ENCODE results near the gene SNTG2.
"Not testable (repeated sequence)": the region's sequence is repeated elsewhere in the genome, so short reads cannot be mapped to it uniquely, and the experiment has no call there.

Gene SNTG2

DNA sequence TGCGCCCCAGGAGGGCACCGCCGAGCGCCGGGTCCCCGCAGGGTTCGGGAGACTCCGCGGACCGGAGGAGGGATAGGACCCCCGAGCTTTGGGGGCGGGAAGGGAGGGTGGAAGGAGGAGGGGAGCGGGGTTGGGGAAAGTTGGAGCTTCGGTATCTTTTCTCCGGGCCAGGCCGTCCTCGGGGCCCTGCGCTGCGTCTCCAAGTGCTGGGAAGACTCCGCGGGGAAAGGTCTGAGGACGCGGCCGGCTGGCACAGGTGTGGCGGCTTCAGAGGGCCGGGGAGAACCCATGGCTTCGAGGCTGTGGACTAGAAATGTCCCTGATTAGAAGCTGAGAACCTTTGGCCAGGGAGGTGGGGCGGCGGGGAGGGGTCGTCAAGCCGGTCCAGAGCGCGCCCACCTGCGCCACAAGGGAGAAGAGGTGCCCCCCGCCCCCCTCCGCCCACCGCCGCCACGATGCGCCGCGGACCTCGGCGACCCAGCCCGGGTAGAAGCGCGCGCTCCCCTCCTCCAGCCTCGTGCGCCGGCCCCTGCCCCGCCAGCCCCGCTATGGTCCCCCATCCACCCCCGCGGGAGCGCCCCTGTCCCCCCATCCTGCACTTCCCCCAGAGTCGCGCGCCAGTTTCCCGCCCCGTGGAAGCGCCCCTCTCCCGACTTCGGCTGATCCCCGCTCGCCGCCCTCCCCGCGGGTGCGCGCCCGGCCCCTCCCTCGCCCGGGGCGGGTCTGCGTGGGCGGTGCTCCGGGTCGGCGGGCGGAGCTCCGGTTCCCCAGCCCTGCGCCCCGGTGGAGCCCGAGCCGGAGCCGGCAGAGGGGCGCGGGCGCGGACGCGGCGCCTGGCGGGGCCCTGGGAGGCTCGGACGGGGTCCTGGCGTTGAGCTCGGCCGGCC lies at the start of gene SNTG2:
SNTG2 (plus strand) TSS at position 770 of the 887 bp plus-strand sequence. CDS start 148 bp downstream, outside the sequence.
- peak; percentile 29 to 67 for DNase-seq

DNA sequence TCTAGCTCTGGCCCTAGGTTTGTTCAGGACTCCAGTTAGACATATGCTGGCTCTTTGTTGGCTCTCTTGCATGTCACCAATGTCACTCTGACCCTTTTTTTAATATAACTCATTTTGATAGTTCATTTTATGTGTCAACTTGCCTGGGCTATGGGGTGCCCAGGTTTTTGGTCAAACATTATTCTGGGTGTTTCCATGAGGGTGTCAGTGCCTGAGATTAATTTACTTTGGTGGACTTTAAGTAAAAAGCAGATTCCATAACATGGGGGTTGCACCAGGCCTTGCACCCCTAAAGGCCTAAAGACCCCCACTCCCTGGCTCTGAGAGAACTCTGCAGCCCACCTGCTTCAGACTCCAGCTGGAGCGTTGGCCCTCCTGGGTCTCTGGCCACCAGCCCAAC lies 48.1 kb upstream of the SNTG2 start:
- no peak for DNase-seq

DNA sequence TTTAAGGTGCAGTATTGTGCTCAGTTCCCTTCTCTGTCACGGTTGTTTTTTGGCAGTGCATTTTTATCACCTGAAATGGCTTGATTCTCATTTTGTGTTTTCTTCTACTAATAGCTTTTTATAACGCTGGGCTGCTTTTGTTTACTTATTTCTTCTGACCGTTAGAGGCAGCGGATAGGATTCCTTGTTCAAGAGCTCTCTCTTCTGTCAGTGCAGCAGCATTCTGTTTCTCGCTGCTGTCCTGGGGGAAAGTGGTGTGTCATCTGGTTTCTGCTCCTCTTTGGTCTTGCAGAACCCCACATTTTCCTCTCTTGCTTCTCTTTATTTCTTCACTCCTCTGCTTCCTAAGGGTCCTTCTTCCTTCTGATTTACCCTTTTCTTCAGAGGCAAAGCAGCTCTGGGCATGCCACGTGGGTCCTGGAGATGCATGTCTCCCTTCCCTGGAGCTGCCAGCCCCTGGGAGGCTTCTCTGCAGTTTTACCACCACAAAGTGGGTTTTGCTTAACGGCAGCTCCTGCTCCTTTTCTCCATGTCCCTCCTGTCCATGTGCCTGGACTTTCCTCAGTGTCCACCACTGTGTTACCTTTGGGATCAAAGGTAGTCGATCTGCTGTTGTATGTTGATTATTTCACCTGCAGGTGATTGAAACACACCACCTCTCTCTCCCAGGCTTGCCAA lies 47.3 kb upstream of the SNTG2 start:
- DNase-seq: no peak

DNA sequence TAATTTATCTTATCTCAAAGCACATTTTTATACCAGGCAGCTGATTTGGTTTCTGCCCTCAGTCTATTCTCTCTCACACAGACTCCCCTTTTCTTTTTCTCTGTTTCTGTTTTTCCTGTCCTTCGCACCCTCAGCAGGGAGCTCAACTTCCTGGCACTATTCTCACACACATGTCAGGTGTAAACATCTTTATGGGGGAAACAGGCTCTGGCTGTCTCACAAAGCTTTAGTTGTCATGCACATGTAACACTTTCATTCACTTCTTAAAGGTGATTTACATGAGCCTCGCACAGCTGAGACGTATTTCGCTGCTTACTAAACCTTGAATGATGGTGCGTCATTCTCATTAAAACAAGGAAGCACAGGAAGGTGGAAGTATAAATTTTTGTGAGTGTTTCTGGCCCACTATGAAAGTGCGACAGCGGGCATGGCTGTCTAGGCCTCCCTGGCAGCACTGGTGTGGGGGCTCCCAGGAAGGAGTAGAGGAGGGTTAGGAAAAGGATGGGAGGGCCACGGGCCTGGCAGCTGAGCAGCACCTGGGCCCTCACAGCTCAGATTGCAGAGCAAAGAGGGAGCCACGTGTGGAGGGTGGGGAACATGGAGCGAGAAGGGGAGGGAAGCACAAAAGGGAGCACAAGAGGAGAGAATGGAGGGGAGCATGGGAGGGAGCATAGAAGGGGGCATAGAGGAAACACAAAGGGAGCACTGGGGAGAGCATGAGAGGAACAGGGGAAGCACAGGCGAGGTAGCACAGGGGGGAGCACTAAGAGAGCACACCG lies 46.2 kb upstream of the SNTG2 start:
- DNase-seq: no peak

DNA sequence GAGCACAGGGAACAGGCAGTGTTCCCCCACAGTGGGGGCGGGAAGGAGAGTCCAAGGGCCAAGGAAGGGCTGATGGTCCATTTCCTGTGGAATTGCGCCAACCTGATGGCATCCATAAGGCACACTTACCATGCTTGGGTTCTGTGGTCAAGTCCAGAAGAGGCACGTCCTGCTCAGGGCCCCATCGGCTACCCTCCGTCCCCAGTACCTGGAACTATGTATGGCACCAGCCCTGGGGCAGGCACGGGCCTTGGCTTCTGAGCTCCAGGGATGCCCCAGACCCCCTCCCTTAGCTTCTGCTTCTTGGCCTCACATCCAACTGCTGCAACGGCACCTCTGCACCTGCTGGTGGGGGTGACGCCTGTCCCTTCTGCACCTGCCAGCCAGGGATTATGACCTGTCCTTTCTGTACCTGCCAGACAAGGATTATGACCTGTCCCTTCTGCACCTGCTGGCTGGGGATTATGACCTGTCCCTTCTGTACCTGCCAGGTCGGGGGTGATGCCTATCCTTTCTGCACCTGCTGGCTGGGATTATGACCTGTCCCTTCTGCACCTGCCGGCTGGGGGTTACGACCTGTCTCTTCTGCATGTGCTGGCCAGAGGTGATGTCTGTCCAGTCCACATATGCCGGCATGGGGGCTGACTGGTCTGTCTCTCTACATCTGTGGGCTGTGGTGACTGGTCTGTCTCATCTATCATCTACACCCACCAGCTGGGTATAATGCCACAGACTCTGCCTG lies 45.4 kb upstream of the SNTG2 start:
- DNase-seq: no peak

DNA sequence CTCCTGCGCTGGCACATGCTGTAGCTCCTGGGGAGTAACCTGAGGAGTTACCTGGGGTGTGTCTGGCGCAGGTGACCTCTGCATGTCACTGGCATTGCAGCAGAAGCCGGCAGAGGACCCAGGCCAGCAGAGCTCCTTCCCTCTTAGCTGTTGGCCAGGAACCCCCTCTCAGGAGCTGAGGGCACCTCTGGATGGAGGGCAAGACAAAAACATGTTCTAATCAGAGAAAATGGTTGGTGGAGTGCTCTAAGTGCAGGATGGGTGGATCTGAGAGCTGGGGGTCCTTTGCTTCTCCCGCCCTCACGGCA lies 44.9 kb upstream of the SNTG2 start:
- DNase-seq: no peak

DNA sequence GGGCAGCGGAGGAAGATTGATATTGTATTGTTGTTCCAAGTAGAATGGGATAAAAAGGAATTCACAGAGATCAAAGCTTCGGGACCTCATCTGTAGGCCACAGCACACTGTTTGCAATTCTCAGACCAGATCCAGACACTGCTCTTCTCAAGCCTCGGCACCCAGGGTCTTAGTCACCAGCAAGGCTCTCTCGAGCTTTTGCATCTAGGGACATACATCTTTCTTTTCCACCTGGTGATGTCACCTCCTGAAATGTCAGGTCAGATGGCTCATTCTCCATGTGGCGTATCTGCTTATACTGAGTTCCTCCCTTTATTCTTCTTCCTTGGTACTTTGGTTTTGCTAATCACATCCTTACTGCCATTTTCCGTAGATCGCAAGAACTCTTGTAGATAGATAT lies 42.9 kb upstream of the SNTG2 start:
- DNase-seq: no peak

DNA sequence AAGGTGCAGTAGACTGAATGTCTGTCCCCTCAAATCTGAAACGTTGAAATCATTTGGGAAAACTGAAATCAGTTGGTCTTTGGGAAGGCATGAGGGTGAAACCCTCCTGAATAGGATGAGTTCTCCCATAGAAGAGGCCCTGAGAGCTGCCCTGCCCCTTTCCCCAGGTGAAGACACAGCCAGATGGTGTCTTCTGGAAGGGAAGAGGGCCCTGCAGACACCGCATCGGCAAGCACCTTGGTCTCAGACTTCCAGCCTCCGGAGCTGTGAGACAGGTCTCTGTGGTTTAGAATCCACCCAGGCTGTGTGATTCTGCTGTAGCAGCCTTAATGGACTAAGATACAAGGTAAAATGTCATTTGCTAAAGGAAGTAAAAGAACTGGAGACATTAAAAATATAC lies 42.1 kb upstream of the SNTG2 start:
- no peak for DNase-seq

DNA sequence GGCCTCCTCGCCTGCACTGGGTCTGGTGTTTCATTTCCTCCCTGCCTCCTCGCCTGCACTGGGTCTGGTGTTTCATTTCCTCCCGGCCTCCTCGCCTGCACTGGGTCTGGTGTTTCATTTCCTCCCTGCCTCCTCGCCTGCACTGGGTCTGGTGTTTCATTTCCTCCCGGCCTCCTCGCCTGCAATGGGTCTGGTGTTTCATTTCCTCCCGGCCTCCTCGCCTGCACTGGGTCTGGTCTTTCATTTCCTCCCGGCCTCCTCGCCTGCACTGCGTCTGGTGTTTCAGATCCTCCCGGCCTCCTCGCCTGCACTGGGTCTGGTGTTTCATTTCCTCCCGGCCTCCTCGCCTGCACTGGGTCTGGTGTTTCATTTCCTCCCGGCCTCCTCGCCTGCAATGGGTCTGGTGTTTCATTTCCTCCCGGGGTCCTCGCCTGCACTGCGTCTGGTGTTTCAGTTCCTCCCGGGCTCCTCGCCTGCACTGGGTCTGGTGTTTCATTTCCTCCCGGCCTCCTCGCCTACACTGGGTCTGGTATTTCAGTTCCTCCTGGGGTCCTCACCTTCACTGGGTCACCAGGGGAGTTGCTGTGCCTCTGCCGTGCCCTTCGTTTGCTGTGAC lies 40.8 kb upstream of the SNTG2 start:
- DNase-seq: not testable (repeated sequence)

DNA sequence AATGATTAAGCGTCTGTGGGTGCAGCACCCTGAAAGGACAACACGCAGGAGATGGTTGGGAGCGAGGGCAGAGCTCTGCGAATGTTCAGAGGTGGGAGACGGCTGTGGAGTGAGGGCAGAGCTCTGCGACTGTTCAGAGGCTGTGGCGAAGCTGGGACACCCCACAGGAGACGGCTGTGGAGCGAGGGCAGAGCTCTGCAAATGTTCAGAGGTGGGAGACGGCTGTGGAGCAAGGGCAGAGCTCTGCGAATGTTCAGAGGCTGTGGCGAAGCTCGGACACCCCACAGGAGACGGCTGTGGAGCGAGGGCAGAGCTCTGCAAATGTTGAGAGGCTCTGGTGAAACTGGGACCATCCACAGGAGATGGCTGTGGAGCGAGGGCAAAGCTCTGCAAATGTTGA lies 40.0 kb upstream of the SNTG2 start:
- DNase-seq: no peak

DNA sequence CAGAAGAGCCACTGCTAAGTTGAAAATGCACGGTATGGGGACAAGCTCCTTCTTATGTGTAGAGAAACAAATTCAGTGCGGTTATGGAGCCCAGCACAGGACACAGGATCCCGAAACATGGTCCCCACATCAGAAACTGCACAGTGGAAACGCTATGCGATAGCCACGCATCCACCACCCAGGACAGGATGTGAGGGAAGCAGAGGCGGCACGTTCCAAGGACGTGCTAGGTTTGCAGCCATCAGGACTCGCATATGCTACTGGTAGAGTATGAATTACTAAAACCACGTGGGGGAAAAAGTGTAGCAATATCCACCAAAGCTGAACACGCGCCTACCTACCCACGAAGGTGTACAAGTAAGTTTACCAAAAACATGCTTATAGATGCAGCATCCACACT lies 34.7 kb upstream of the SNTG2 start:
- no peak for DNase-seq

DNA sequence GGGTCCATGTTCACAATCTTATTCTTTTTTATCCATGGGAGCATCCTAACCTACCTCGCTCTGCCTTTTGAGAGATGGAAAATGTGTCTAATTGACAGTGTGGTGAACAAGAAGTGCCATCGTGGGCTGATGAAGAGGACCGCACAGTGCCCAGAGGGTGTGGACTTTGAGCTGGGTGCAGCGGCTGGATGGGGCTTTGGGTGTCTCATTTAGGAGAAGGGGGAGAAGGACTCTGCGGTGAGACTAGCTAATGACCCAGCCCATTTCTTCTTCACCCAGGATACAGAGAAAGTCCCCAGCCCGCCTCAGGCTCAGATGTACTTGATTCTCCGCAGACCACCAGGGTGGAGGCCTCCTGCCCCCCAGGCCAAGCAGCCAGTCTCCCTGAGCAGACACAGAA lies 33.7 kb upstream of the SNTG2 start:
- no peak for DNase-seq

DNA sequence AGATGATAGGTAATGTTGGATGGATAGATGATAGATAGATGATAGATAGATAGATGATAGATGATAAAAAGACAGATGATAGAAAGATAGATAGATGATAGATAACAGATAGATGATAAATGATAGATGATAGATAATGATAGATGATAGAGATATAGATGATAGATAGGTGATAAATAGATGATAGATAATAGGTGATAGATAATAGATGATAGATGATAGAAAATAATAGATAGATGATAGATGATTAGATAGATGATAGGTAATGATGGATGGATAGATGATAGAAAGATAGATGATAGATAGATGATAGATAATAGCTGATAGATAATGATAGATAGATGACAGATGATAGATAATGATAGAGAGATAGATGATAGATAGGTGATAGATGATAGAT lies 31.0 kb upstream of the SNTG2 start:
- no peak for DNase-seq

DNA sequence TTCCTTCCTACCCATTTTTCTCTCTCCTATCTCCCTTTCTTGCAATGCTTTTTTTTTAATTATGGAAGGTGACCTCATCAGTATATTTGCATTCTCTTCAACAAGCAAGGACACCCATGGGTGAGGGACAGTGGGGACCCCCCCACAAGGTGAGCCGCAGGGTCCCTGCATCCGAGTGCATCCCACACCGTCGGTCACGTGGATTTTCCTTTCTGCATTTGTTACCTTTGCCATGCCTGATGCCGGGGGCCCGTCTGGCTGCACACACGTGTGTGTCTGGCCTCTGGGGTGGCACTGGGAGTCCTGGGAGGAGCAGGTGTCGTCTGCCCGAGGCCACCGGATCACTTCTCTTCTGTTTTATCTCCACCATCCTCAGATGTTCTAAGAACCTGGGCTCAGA lies 30.1 kb upstream of the SNTG2 start:
- no peak for DNase-seq

DNA sequence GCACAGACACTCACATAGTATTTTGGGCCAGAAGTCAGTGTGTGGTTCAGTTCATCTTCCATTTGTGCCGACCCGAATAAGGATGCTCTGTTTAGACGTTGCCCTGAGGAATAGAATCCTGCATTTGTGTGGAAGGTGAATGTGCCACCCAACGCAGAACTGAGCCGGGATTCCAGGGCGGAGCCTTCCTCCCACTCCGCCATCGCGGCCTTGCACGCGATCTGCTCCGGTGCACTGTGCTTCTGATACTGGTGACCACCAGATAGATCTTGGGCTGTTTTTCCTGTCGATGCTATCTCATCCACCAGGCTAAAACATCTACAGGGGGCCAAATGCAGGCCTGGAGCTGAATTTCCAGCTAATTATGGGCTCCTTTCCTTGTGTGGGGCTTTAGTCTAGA lies 29.6 kb upstream of the SNTG2 start:
- no peak for DNase-seq

DNA sequence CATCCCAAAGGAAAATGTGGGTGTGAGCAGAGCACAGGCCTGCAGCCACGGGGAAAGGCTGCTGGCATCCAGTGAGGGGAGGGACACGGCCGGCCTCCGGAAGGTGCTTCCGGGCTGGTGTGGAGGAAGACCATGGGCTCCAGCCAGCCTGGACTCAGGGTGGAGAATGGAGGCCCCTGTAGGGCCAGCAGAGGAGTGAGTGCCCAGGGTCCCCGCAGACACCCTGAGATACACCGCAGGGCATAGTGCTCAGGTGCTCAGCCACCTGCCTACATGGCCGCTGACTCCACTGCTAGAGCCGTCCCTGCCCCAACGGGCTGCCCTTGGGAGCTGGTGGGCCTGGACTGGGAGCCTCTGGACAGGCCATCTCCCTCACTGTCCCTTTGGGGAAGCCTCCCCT lies 28.5 kb upstream of the SNTG2 start:
- DNase-seq: no peak

DNA sequence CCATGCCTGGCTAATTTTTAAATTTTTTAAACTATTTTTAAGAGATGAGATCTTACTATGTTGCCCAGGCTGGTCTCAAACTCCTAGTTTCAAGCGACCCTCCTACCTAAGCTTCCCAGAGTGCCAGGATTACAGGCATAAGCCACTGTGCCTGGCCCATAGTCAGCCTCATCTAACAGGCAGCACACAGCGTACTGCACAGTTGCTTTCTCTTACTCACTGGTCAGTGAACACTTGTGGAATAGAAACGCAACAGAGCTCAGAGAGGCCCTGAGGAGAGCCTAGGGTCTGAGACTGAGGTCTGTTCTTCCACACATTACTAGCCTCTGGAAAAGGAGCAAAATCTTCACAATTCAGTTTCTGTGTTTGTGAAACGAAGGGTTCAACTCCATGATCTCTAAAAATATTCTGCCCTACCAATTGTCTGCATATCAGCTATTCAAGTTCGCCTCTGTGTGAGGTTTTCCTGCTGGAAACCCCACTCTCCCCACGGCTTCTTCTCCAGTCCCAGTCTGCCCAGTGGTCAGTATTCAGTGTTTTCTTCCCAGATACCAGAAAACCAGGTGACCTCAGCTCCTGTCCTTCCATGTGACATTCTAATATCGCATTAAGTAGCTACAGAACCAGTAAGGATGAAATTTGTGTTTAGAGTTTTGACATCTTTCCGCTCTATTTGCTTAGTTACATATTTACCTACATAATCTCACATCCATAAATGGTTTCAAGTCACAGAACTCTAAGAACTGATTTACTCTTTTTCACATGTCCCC lies 26.6 kb upstream of the SNTG2 start:
- no peak for DNase-seq

DNA sequence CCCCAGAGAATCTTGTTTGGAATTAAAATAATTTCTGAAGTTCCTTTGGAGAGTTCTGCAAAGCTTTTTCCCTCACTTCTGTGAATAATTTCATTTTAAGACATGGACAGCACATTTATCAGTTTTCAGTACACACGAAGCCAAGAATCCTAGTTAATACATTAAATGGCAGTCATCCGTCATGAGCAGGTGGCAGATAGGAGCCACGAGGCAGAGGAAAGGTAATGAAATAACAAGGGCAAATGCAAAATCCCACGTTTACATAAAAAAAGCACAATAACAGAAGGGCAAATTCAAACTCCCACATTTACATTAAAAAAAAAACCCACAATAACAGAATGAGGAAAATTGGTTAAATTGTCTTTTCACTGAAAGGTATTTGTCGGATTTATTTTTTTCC lies 25.9 kb upstream of the SNTG2 start:
- no peak for DNase-seq

DNA sequence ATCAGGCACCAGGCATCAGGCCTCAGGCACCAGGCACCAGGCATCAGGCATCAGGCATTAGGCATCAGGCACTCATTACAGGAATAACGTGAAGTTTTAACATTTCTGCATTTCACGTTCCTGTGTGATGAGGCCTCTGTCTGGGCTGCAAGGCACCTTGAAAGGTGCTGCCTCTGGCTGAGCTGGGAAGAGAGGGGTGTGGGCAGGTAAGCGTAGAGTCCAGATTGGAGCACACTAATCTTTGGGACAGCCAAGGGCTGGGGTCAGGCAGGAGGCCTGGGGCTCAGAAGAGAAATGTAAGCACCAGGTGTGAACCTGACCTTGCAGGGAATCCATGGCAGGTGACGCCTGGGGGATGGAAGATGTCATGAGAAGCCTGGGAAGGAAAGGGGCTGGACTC lies 25.3 kb upstream of the SNTG2 start:
- DNase-seq: no peak

DNA sequence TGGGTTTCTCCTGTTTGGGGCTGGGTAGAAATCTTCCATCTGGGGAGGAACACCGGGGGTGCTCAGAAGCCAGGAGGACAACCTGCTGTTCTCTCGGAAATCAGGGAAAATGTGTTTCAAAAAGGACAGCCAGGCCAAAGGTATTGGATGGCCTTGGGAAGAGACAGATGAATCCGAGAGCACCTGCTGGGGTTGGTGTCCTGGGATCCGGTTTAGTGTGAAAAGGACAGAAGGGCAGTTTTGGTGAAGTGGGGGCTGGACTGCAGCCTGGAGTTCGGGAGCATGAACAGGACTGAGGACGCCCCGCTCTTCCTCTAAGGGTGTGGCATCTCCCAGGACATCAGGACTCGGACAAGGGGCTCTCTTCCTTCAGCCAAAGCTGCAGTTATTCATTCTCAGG lies 24.9 kb upstream of the SNTG2 start:
- no peak for DNase-seq

DNA sequence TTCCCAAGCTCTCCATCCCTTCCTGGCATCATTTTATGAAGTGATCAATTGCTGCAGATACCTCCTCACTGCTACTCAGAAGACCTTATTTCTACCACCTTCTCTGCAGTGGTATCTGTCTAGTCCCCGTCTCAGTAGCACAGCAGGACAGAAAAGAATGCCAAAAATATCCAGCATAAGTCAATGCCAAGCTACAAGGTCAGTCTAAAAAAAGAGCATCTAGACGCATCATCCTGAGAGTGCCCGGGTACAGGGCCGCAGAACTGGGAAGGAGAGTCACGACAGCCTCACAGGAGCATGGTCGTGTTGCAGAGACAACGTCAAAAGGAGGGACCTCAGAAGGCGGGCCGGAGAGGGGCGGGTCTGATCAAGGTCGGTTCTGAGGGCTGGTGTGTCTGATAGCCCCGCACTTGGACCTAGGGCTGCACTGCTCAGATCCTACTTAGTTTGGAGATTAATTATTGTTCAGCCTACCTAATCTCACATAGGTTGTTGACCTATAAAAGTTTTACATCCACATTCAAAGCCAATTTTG lies 24.3 kb upstream of the SNTG2 start:
- DNase-seq: no peak

DNA sequence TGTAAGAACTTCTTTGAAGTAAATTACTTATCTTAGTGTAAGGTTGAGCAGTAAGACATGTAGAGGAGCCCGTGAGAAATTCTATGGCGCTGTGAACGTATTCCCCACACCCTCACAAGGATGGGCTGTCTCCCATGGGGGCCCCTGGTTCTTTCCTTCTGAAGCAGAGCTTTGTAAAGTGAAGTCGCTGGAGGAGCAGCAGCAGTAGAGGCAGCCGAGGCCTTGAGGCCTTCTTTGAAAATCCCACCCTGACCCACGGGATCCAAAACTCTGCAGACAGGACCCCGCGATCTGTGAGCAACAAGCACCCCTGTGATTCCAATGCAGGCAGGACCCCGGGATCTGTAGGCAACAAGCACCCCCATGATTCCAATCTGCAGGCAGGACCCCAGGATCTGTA lies 23.8 kb upstream of the SNTG2 start:
- no peak for DNase-seq
